SW 1271 (cell line): Measurements from ENCODE around the gene MEPE.
"Not testable (repeated sequence)": the region's sequence is repeated elsewhere in the genome, so short reads cannot be mapped to it uniquely, and the experiment has no call there.

Experiments
- DNase-seq, 2 experiments: peaks; one replicate each; lab custom pipeline; 2025; lab: John Stamatoyannopoulos, UW

The MEPE gene

DNA sequence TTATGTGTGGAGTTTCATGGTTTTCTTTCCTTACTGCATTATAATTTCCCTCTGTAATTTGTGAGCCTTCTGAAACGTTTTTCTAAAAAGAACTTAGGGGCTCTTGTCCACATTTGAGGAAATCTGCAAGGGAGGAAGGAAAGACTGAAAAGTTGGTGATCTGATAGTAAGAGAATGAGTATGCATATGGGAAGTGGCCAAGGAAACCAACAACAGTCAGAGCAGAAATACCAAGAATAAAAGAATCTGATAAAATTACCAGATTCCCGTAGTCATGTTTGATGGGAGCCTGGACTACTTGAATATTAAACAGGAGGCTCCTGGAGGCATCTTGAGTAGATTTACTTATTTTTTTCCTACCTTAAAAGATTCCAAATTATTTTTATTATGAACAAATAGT is 50.1 kb downstream of the MEPE start:
- no peak for DNase-seq

DNA sequence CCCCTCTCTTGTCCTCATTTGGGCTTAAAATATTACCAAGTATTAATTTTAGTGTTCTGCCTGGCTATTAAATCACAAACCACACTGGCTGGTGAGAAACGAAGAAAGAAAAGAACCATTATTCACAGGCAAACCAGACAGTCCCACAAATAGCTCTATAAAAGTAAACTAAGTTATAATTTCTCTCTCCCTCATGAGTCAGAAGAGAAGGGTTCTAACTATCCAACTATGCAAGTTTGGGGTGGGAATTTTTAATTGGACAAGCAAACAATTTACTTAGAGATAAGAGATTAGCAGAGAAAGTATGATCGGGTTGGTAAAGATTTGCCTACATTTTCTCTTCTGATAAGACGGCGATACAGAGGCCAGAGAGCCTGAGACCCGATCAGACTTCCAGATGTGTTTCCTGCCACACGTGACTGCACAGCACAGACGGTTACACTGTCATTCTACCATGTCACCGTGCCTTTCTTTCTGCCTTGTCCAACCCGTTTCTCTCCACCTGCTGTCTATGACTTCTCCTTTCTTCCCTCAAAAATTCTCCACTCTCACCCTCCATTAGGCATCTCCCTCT is 52.3 kb downstream of the MEPE start:
- DNase-seq: no peak

DNA sequence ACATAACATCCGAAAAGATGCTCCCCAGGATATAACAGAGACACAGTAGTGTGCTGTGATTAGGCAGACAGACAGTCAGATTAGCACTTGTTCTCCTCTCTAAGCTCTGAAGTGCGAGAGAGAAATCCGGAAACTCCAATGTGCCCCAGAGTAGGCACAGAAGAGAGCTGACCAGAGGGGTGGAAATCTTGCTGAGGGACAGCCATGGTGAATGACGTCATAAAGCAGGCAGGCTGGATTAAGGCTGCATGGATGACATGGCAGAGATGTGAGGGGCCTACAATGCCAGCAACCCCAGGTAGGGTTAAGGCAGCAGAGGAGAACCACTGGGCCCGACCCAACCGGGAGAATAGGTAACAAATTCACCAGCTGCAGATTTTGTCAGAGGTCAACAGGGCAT is 53.3 kb downstream of the MEPE start:
- no peak for DNase-seq

DNA sequence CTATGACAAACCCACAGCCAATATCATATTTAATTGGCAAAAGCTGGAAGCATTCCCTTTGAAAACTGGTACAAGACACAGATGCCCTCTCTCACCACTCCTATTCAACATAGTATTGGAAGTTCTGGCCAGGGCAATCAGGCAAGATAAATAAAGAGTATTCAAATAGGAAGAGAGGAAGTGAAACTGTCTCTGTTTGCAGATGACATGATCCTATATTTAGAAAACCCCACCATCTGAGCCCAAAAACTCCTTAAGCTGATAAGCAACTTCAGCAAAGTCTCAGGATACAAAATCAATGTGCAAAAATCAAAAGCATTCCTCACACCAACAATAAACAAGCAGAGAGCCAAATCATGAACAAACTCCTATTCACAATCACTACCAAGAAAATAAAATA is 58.0 kb downstream of the MEPE start:
- not testable (repeated sequence) for DNase-seq

DNA sequence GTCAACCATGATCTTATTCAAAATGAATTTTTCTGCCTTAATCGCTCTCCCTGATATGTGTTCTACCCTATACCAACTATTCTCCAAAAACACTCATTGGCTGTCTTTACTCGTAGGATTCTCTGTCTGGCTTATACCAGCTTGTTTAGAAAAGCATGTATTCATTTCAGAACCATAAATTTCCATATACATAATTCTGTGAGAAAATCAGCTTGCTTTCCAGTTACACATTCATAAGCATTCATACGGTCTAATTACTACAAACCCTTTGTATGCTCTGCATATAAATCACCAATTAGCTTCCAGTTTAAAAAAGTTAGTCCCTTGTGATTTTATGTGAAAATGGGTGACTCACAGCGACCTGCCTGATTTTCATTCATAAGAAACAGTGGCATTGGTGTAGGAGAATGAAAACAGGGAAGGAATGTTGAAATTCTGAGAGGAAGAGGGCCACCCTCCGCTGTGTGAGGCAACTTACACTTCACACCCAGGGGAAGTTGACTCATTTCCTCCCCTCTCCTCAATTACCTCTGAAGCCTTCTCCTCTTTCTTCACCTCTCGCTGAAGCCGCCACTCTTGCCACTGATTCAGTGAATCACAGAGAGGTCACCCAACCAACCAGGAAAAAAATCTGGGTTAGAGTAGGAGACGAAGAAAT is 63.3 kb downstream of the MEPE start:
- DNase-seq: peak; percentile 77 to 87
